Caco-2 (cell line): ENCODE results near the gene FAM118B. TPM values are rescaled to one million over a fixed set of nuclear protein-coding genes. Genes with fewer than 3 reads are reported as not detected.

Experiments used
- BruUV-seq: library from RNA; stranded (reverse); fragments of 400-500 nt; replicated peaks from 2 replicates; lab custom pipeline; 2021; lab: Mats Ljungman, UMichigan
- CTCF ChIA-PET: fragments of 300-600 bp; sonication (Branson Sonifier 250); formaldehyde crosslinking; loops from one replicate; lab custom pipeline; 2022; ENCODE audit warnings: antibody characterized with exemption; lab: Charles Lee
- POLR2A ChIA-PET: fragments of 300-600 bp; sonication (Branson Sonifier 250); formaldehyde crosslinking; loops from one replicate; lab custom pipeline; 2022; ENCODE audit warnings: antibody characterized with exemption; lab: Charles Lee
- DNase-seq, 2 experiments: peaks; one replicate each; pipeline versions ENCODE4 v3.0.0 to v3.0.0-alpha.2; 2020 to 2022
- H3K27me3 ChIP-seq: replicated peaks from 2 replicates; pipeline ENCODE4 v1.6.0; 2011; ENCODE audit warnings: low read length; ENCODE audit not compliant: control insufficient read depth, insufficient read depth
- H3K36me3 ChIP-seq: 2 replicates; pipeline ENCODE4 v1.5.1; 2011; ENCODE audit warnings: low read length; ENCODE audit not compliant: control insufficient read depth, insufficient read depth
- H3K4me1 ChIP-seq: fragments of 250-450 bp; sonication (Bioruptor Pico); 2 replicates; pipeline ENCODE4 v1.5.1; 2020; ENCODE audit warnings: mild to moderate bottlenecking
- H3K4me3 ChIP-seq: 2 replicates; pipeline ENCODE4 v1.5.1; 2011; ENCODE audit warnings: low read depth, mild to moderate bottlenecking, control low read depth, low read length
- H3K9me3 ChIP-seq: fragments of 250-450 bp; sonication (Bioruptor Pico); 2 replicates; pipeline ENCODE4 v1.5.1; 2020; ENCODE audit warnings: mild to moderate bottlenecking, moderate library complexity
- H3K27ac Mint-ChIP-seq: one replicate; pipeline ENCODE4 v1.8.0; 2022; ENCODE audit warnings: mixed read lengths; ENCODE audit not compliant: unreplicated experiment
- H3K27me3 Mint-ChIP-seq: one replicate; pipeline ENCODE4 v1.8.0; 2022; ENCODE audit warnings: mixed read lengths; ENCODE audit not compliant: insufficient read depth, unreplicated experiment
- H3K36me3 Mint-ChIP-seq: one replicate; pipeline ENCODE4 v1.8.0; 2022; ENCODE audit warnings: mild to moderate bottlenecking, mixed read lengths; ENCODE audit not compliant: insufficient read depth, unreplicated experiment
- H3K4me1 Mint-ChIP-seq: one replicate; pipeline ENCODE4 v1.8.0; 2022; ENCODE audit warnings: low read depth, mixed read lengths; ENCODE audit not compliant: unreplicated experiment
- H3K4me3 Mint-ChIP-seq: one replicate; pipeline ENCODE4 v1.8.0; 2022; ENCODE audit warnings: mild to moderate bottlenecking, moderate library complexity, mixed read lengths; ENCODE audit not compliant: unreplicated experiment
- H3K9me3 Mint-ChIP-seq: one replicate; pipeline ENCODE4 v1.8.0; 2022; ENCODE audit warnings: mixed read lengths; ENCODE audit not compliant: unreplicated experiment
- intact Hi-C: fragments of 100-400 bp; cut with micrococcal nuclease; formaldehyde crosslinking; loops from one replicate; pipeline ENCODE4 v1.10.0; 2022; ENCODE audit not compliant: unreplicated experiment
- total RNA-seq: library from RNA; stranded (reverse); gene quantifications from 2 replicates; pipeline ENCODE4 v1.2.3, GENCODE V29; 2022
- TF ChIP-seq, protein P1 (sequence below), 2 experiments: fragments of 200-600 bp in 1 of 2; IDR thresholded peaks; 1 replicate in 1 of 2; 2 replicates in 1 of 2; pipeline versions ENCODE4 v1.5.1 to v1.8.0; 2011 to 2022; ENCODE audit warnings: antibody characterized with exemption in 1 of 2, control low read depth in 1 of 2, inconsistent platforms in 1 of 2, low read depth in 1 of 2, low read length in 1 of 2, mild to moderate bottlenecking in 1 of 2, moderate library complexity in 1 of 2; ENCODE audit not compliant: insufficient read depth in 1 of 2, severe bottlenecking in 1 of 2, unreplicated experiment in 1 of 2

The FAM118B gene
- total RNA-seq, 1 experiment from 2014 or later: 36.5 TPM

DNA sequence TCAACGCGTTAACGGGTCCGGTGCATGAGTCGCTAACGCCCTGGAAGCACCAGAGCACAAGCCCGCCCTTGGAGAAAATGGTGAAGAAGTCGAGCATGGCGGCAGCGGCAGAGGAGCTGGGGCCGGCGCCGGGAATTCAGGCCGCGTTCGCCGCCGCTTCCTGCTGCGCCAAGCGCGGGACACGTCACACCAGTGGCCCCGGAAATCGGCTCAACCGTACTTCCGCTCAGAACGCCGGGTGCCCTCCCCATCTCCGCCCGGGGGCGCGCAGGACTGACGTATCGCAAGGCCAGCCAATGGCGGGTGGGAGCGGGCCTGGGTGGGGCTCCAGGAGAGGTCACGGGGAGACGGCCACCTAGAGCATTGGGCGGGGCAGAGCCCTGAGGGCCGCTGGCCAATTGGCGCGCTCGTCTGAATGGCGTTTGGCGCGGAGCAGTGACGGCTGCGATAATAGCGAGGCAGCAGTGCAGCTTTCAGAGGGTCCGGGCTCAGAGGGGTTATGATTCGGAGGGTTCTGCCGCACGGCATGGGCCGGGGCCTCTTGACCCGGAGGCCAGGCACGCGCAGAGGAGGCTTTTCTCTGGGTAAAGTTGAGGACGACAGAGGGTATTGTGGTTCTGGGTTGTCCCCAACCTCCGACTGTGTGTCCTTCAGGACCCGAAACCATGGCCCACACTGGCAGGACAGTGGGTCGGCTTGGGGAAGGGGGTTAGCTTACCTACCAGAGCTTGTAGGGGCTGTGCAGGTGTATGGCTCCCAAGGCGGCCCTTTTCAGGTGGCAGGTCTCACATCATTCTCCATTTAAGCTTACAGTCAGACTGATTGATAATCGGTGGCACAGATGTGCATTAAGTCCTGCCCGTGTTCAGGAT lies 57.4 kb downstream of the FAM118B start, which contains the start of the genes FOXRED1 and SRPRA:
Gene FOXRED1 (plus strand): TSS at position 447 of the 872 bp plus-strand sequence. CDS start 53 bp downstream, at position 500.
Gene SRPRA (minus strand): TSS at position 188 of the 872 bp plus-strand sequence. CDS start 91 bp downstream, at position 97.
- ChIA-PET CTCF (no interaction called here), POLR2A (interaction anchor here (0.5 to 1.4 kb wide), 5 partner anchors 13 to 284 kb away, joined by 3 to 14 read pairs (median 5); partner anchors contain the start of genes DCPS, FAM118B, RPUSD4 and TIRAP)
- no peaks in the 10 kb centered on the region for H3K9me3 ChIP-seq
- Mint-ChIP-seq H3K27ac (peak within 1 kb of the TSS; percentile 91), H3K4me3 (peak within 1 kb of the TSS; percentile 91), H3K9me3 (no peaks in the 10 kb centered on the region), H3K36me3 (peaks cover 83% of the 10 kb centered on the region), H3K4me1 (peaks cover 11% of the 10 kb centered on the region), H3K27me3 (no peaks in the 10 kb centered on the region)
- no peaks in the 10 kb centered on the region for H3K27me3 ChIP-seq
- peak within 1 kb of the TSS; percentile 93 for H3K4me3 ChIP-seq
- DNase-seq: peak; percentile 100
- TSS peak; percentile 85 for BruUV-seq
- intact Hi-C loops: loop anchor here (1.0 to 10.0 kb wide), 6 partner anchors 14 to 674 kb away; partner anchors contain the start of genes CDON, DCPS, FAM118B and RPUSD4
- TF ChIP-seq, protein P1, sequence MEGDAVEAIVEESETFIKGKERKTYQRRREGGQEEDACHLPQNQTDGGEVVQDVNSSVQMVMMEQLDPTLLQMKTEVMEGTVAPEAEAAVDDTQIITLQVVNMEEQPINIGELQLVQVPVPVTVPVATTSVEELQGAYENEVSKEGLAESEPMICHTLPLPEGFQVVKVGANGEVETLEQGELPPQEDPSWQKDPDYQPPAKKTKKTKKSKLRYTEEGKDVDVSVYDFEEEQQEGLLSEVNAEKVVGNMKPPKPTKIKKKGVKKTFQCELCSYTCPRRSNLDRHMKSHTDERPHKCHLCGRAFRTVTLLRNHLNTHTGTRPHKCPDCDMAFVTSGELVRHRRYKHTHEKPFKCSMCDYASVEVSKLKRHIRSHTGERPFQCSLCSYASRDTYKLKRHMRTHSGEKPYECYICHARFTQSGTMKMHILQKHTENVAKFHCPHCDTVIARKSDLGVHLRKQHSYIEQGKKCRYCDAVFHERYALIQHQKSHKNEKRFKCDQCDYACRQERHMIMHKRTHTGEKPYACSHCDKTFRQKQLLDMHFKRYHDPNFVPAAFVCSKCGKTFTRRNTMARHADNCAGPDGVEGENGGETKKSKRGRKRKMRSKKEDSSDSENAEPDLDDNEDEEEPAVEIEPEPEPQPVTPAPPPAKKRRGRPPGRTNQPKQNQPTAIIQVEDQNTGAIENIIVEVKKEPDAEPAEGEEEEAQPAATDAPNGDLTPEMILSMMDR (IDR thresholded peaks at IDR 0.05; ENCODE audit: insufficient read depth in 1 of 2, low read depth in 1 of 2, low read length in 1 of 2, severe bottlenecking in 1 of 2, unreplicated experiment in 1 of 2): no peak
- peaks cover 6% of the 10 kb centered on the region for H3K4me1 ChIP-seq
- H3K36me3 ChIP-seq: peaks cover 12% of the 10 kb centered on the region

DNA sequence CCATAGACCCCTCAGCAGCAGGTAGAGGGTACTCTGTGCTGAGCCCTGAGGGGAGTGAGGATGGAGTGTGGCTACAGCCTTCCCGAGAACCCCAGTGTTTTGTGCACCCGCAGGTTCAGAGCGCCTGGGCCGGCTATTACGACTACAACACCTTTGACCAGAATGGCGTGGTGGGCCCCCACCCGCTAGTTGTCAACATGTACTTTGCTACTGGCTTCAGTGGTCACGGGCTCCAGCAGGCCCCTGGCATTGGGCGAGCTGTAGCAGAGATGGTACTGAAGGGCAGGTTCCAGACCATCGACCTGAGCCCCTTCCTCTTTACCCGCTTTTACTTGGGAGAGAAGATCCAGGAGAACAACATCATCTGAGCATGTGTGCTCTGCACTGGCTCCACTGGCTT lies 65.7 kb downstream of the FAM118B start:
- TF ChIP-seq, protein P1 (IDR thresholded peaks at IDR 0.05; ENCODE audit: insufficient read depth in 1 of 2, low read depth in 1 of 2, low read length in 1 of 2, severe bottlenecking in 1 of 2, unreplicated experiment in 1 of 2): no peak
- H3K9me3 Mint-ChIP-seq: no peaks in the 10 kb centered on the region
- ChIA-PET CTCF (no interaction called here), POLR2A (no interaction called here)
- no peak for DNase-seq
- Histone ChIP-seq H3K4me3 (no peak overlapping the region), H3K4me1 (peaks cover 7% of the 10 kb centered on the region), H3K36me3 (peaks cover 11% of the 10 kb centered on the region), H3K9me3 (no peaks in the 10 kb centered on the region), H3K27me3 (no peaks in the 10 kb centered on the region)
- BruUV-seq: no TSS peak
- no peak overlapping the region for H3K27ac Mint-ChIP-seq
- no peaks in the 10 kb centered on the region for H3K27me3 Mint-ChIP-seq
- H3K36me3 Mint-ChIP-seq: peaks cover 46% of the 10 kb centered on the region
- H3K4me1 Mint-ChIP-seq: peaks cover 11% of the 10 kb centered on the region
- H3K4me3 Mint-ChIP-seq: no peak overlapping the region
- intact Hi-C loops: no loop called here

DNA sequence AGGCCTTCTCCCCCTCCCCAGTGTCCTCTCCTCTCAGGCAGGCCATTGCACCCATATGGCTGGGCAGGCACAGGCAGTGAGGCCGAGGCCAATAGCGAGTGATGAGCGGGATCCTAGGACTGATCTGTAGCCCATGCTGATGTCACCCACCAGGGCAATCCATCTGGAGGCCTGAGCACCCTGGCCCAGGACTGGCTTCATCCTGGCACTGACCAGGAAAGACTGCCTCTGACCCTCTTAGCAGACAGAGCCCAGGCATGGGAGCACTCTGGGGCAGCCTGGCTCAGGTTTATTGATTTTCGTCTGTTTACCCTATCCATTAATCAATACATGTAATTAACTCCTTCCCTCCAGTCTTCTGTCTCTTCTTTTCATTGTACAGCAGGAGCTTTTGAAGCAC lies 66.2 kb downstream of the FAM118B start:
- Histone ChIP-seq H3K4me1 (peaks cover 7% of the 10 kb centered on the region), H3K4me3 (no peak overlapping the region), H3K9me3 (no peaks in the 10 kb centered on the region), H3K36me3 (peaks cover 11% of the 10 kb centered on the region), H3K27me3 (no peaks in the 10 kb centered on the region)
- H3K4me1 Mint-ChIP-seq: peaks cover 11% of the 10 kb centered on the region
- no peaks in the 10 kb centered on the region for H3K27me3 Mint-ChIP-seq
- H3K9me3 Mint-ChIP-seq: no peaks in the 10 kb centered on the region
- H3K4me3 Mint-ChIP-seq: no peak overlapping the region
- CTCF ChIA-PET: no interaction called here
- POLR2A ChIA-PET: no interaction called here
- H3K36me3 Mint-ChIP-seq: peaks cover 46% of the 10 kb centered on the region
- no peak overlapping the region for H3K27ac Mint-ChIP-seq
- BruUV-seq: no TSS peak
- intact Hi-C loops: no loop called here
- TF ChIP-seq, protein P1 (IDR thresholded peaks at IDR 0.05; ENCODE audit: insufficient read depth in 1 of 2, low read depth in 1 of 2, low read length in 1 of 2, severe bottlenecking in 1 of 2, unreplicated experiment in 1 of 2): no peak
- DNase-seq: no peak
